Panc1 (cell line): ENCODE data around the gene CCDC102A. TPM values are rescaled to one million over a fixed set of nuclear protein-coding genes. Genes with fewer than 3 reads are reported as not detected.

Source experiments
- ATAC-seq: fragments of 200-7000 bp; cut with Tn5 transposase; 2 replicates; pipeline ENCODE4 v1.9.1; 2020; ENCODE audit warnings: mild to moderate bottlenecking, moderate library complexity
- BruUV-seq: library from RNA; stranded (reverse); fragments of 400-500 nt; replicated peaks from 2 replicates; lab custom pipeline; 2021; lab: Mats Ljungman, UMichigan
- CTCF ChIA-PET: fragments of 300-600 bp; sonication (Branson Sonifier 250); formaldehyde crosslinking; loops from one replicate; lab custom pipeline; 2022; ENCODE audit warnings: antibody characterized with exemption; lab: Charles Lee
- POLR2A ChIA-PET: fragments of 300-600 bp; sonication (Branson Sonifier 250); formaldehyde crosslinking; loops from one replicate; lab custom pipeline; 2022; ENCODE audit warnings: antibody characterized with exemption; lab: Charles Lee
- DNase-seq: peaks from one replicate; pipeline ENCODE4 v3.0.0-alpha.2; 2010; ENCODE audit warnings: low read depth, low spot score
- H3K27ac ChIP-seq: 2 replicates; pipeline ENCODE4 v1.5.1; 2011; ENCODE audit warnings: mild to moderate bottlenecking, low read length, inconsistent platforms
- H3K27me3 ChIP-seq: fragments of 200-500 bp; sonication (Bioruptor generic); 2 replicates; pipeline ENCODE4 v1.6.0; 2014; ENCODE audit warnings: low read length, inconsistent platforms; ENCODE audit not compliant: control insufficient read depth, insufficient read depth
- H3K36me3 ChIP-seq: fragments of 200-500 bp; sonication (Bioruptor generic); 2 replicates; pipeline ENCODE4 v1.5.1; 2014; ENCODE audit warnings: inconsistent platforms, mild to moderate bottlenecking, low read length, moderate library complexity; ENCODE audit not compliant: control insufficient read depth, insufficient read depth
- H3K4me1 ChIP-seq: 2 replicates; pipeline ENCODE4 v1.5.1; 2011; ENCODE audit warnings: inconsistent platforms, mild to moderate bottlenecking, low read length, moderate library complexity; ENCODE audit not compliant: control insufficient read depth, insufficient read depth
- H3K4me3 ChIP-seq, 2 experiments: 2 replicates each; pipeline ENCODE4 v1.5.1; 2011 to 2012; ENCODE audit warnings: low read depth in 2 of 2, low read length in 2 of 2, mild to moderate bottlenecking in 2 of 2, inconsistent platforms in 1 of 2, moderate library complexity in 1 of 2
- H3K9me3 ChIP-seq: fragments of 200-500 bp; sonication (Bioruptor generic); 2 replicates; pipeline ENCODE4 v1.5.1; 2014; ENCODE audit warnings: low read depth, mild to moderate bottlenecking, inconsistent platforms, low read length, moderate library complexity; ENCODE audit not compliant: control insufficient read depth, insufficient read depth
- CTCF ChIP-seq: fragments of 450-650 bp; IDR thresholded peaks from 2 replicates; pipeline ENCODE4 v1.5.1; 2017; ENCODE audit warnings: mild to moderate bottlenecking
- POLR2AphosphoS5 ChIP-seq: IDR thresholded peaks from 2 replicates; pipeline ENCODE4 v1.6.1; 2012; ENCODE audit warnings: mild to moderate bottlenecking, low read depth, low read length, moderate library complexity
- SIN3A ChIP-seq: IDR thresholded peaks from 2 replicates; pipeline ENCODE4 v1.6.1; 2012; ENCODE audit warnings: low read depth, mild to moderate bottlenecking, low read length, moderate library complexity, borderline replicate concordance; ENCODE audit not compliant: insufficient read depth
- TCF7L2 ChIP-seq: IDR thresholded peaks from 2 replicates; pipeline ENCODE4 v1.6.1; 2011; ENCODE audit warnings: mild to moderate bottlenecking, low read depth, low read length, inconsistent platforms
- in situ Hi-C: cut with HindIII; loops from 2 replicates; pipeline ENCODE4 v1.10.0; 2016; ENCODE audit warnings: low sequenced_read_pairs, low pct_unique_long_range_greater_than_20kb
- intact Hi-C: fragments of 100-400 bp; cut with micrococcal nuclease; formaldehyde crosslinking; loops from one replicate; pipeline ENCODE4 v1.10.0; 2022; ENCODE audit not compliant: unreplicated experiment
- total RNA-seq: library from RNA; stranded (reverse); gene quantifications from one replicate; pipeline ENCODE4 v1.2.1, GENCODE V29; 2021; ENCODE audit not compliant: unreplicated experiment
- TF ChIP-seq, protein P1 (sequence below), 2 experiments: IDR thresholded peaks; 2 replicates each; pipeline ENCODE4 v1.6.1; 2011 to 2012; ENCODE audit warnings: low read depth in 2 of 2, control low read depth in 1 of 2, low read length in 1 of 2, mild to moderate bottlenecking in 1 of 2, moderate library complexity in 1 of 2; ENCODE audit not compliant: insufficient read depth in 1 of 2

The CCDC102A gene
- total RNA-seq, 1 experiment from 2014 or later, result 12.9 TPM

DNA sequence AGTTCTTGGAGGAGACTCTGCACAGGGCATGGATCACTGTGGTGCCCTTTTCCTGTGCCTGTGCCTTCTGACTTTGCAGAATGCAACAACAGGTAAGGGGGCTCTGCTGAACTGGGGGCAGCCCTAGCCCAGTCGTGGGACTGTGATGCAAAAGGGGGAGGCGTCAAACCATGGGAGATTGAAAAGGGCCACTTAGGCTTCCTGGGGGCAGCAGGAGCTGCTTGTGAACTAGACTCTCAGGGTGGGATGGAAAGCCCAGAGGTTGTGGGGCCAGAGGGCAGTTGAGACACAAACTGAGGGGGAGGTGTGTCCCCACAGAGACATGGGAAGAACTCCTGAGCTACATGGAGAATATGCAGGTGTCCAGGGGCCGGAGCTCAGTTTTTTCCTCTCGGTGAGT is 25.7 kb upstream of the CCDC102A start:
- Histone ChIP-seq H3K9me3 (no peaks in the 10 kb centered on the region), H3K36me3 (no peaks in the 10 kb centered on the region), H3K4me3 (no peak overlapping the region), H3K27ac (no peak overlapping the region), H3K27me3 (peaks cover 2% of the 10 kb centered on the region; the same call in 1 of the 2 replicates), H3K4me1 (no peaks in the 10 kb centered on the region)
- ATAC-seq (no peak), DNase-seq (no peak)
- TF ChIP-seq POLR2AphosphoS5 (no peak), TCF7L2 (no peak)
- BruUV-seq, result no TSS peak
- POLR2A ChIA-PET, result no interaction called here
- in situ Hi-C loops, result no loop called here
- CTCF ChIA-PET, result no interaction called here
- intact Hi-C loops, result no loop called here

DNA sequence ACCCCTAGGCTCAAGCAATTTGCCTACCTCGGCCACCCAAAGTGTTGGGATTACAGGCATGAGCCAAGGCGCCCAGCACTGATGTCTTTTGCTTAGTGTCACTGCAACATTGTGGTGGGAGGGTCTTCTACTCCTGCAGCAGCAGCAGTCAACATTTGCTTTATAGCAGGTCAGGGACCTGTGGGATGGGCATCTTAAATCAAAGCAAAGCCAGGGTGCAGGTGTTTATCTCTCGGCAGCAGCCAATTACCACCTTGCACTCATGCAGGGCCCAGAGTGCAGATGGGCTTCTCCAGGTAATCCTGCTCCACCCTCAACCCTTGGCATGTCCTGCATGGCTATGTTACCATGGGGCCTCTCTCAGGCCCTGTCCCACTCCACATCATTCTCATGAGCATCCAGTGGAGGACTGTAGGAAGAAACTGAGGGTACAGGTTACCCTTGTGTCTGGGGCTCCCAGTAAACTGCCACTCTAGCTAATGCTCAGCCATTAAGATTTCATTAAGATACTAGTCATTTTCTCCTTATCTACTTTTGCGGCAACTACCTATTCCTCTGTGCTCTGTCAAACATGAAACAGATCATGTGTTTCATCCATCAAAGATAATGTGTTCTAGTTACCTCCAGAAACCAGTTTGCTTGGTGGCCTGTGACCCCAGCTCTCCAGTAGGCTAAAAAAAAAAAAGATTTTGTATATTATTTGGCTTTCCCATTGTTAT is 22.9 kb upstream of the CCDC102A start:
- in situ Hi-C loops, result no loop called here
- intact Hi-C loops, result no loop called here
- no peaks in the 10 kb centered on the region for H3K4me1 ChIP-seq
- DNase-seq, result no peak
- no peaks in the 10 kb centered on the region for H3K36me3 ChIP-seq
- BruUV-seq, result no TSS peak
- TF ChIP-seq, protein P1, sequence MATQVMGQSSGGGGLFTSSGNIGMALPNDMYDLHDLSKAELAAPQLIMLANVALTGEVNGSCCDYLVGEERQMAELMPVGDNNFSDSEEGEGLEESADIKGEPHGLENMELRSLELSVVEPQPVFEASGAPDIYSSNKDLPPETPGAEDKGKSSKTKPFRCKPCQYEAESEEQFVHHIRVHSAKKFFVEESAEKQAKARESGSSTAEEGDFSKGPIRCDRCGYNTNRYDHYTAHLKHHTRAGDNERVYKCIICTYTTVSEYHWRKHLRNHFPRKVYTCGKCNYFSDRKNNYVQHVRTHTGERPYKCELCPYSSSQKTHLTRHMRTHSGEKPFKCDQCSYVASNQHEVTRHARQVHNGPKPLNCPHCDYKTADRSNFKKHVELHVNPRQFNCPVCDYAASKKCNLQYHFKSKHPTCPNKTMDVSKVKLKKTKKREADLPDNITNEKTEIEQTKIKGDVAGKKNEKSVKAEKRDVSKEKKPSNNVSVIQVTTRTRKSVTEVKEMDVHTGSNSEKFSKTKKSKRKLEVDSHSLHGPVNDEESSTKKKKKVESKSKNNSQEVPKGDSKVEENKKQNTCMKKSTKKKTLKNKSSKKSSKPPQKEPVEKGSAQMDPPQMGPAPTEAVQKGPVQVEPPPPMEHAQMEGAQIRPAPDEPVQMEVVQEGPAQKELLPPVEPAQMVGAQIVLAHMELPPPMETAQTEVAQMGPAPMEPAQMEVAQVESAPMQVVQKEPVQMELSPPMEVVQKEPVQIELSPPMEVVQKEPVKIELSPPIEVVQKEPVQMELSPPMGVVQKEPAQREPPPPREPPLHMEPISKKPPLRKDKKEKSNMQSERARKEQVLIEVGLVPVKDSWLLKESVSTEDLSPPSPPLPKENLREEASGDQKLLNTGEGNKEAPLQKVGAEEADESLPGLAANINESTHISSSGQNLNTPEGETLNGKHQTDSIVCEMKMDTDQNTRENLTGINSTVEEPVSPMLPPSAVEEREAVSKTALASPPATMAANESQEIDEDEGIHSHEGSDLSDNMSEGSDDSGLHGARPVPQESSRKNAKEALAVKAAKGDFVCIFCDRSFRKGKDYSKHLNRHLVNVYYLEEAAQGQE (IDR thresholded peaks at IDR 0.05; ENCODE audit: insufficient read depth in 1 of 2, low read depth in 2 of 2, low read length in 1 of 2), result no peak
- TF ChIP-seq CTCF, result no peak
- TF ChIP-seq TCF7L2, result no peak
- TF ChIP-seq POLR2AphosphoS5, result no peak
- TF ChIP-seq SIN3A, result no peak
- ATAC-seq, result no peak
- ChIA-PET CTCF (no interaction called here), POLR2A (no interaction called here)
- no peak overlapping the region for H3K27ac ChIP-seq
- H3K4me3 ChIP-seq, result no peak overlapping the region
- peaks cover 2% of the 10 kb centered on the region; the same call in 1 of the 2 replicates for H3K27me3 ChIP-seq
- H3K9me3 ChIP-seq, result no peaks in the 10 kb centered on the region

DNA sequence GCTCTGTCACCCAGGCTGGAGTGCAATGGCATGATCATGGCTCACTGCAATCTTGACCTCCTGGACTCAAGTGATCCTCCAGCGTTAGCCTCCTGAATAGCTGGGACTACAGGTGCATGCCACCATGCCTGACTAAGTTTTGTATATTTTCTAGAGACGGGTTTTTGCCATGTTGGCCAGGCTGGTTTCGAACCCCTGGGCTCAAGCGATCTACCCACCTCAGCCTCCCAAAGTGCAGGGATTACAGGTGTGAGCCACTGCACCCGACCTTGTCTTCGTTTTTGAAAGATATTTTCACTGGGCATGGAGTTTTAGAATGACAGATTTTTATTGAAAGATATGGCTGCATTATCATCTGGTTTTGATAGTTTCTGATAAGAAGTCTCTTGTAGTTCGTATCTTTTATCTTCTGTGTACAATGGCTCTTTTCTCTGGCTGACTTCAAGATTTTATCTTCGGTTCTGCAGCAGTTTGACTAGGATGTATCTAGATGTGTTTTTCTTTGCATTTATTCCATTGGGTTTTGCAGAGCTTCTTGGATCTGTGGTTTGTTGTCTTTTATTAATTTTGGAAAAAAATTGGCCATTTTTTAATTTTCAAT is 20.7 kb upstream of the CCDC102A start:
- POLR2A ChIA-PET, result no interaction called here
- BruUV-seq, result no TSS peak
- in situ Hi-C loops, result no loop called here

More for the DNA sequence above, 20.7 kb upstream of the CCDC102A start:
- Histone ChIP-seq H3K4me1 (no peaks in the 10 kb centered on the region), H3K27me3 (peaks cover 2% of the 10 kb centered on the region; the same call in 1 of the 2 replicates), H3K9me3 (no peaks in the 10 kb centered on the region), H3K4me3 (no peak overlapping the region), H3K27ac (no peak overlapping the region), H3K36me3 (no peaks in the 10 kb centered on the region)
- no peak for DNase-seq
- no peak for ATAC-seq
- TF ChIP-seq TCF7L2, result no peak
- TF ChIP-seq, protein P1 (IDR thresholded peaks at IDR 0.05; ENCODE audit: insufficient read depth in 1 of 2, low read depth in 2 of 2, low read length in 1 of 2), result no peak
- intact Hi-C loops, result no loop called here
- CTCF ChIA-PET, result no interaction called here
